RKO (cell line): ENCODE data around the gene APBA2.
"Not testable (repeated sequence)": the region's sequence is repeated elsewhere in the genome, so short reads cannot be mapped to it uniquely, and the experiment has no call there.

ENCODE experiments used
- DNase-seq: peaks from one replicate; pipeline ENCODE4 v3.0.0-alpha.2; 2016; ENCODE audit warnings: low spot score

The APBA2 gene

DNA sequence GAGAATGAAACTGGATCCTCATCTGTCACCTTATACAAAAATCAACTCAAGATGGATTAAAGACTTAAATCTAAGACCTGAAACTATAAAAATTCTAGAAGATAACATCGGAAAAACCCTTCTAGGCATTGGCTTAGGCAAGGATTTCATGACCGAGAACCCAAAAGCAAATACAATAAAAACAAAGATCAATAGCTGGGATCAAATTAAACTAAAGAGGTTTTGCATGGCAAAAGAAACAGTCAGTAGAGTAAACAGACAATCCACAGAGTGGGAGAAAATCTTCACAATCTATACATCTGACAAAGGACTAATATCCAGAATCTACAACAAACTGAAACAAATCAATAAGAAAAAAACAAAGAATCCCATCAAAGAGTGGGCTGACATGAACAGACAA is 281.3 kb downstream of the APBA2 start:
- DNase-seq = not testable (repeated sequence)
